ENCODE results near the gene PRKAG2. TPM values are rescaled to one million over a fixed set of nuclear protein-coding genes. Genes with fewer than 3 reads are reported as not detected.

PRKAG2 gene
- total and polyA plus RNA-seq, 2 experiments from 2014 or later: 9.1 to 14.9 TPM

DNA sequence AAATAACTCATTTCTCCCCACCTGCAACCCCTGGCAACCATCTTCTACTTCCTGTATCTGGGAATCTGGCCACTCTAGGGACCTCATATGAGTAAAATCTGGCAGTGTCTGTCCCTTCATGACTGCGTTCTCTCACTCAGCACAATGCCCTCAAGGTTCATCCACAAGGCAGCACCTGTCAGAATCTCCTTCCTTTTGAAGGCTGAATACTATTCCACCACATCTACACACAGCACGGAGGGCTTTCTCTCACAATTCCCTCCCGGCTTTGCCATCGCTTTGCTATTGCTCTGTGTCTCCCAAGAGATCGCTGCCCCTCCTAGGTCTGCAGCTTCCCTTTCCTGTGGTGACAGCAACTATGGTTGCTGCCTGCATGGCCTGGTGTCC lies 182.5 kb downstream of the PRKAG2 start:
- TF ChIP-seq JUNB (IDR thresholded peaks at IDR 0.05; ENCODE audit: unreplicated experiment) (no peak), NANOG (IDR thresholded peaks at IDR 0.05; ENCODE audit: borderline replicate concordance) (no peak), POLR2AphosphoS5 (IDR thresholded peaks at IDR 0.05; ENCODE audit: low read depth) (no peak), CREB1 (CRISPR knock-in tag; IDR thresholded peaks at IDR 0.05; ENCODE audit: low read depth) (no peak), EZH2phosphoT487 (IDR thresholded peaks at IDR 0.05; ENCODE audit: unreplicated experiment) (no peak), ETS1 (IDR thresholded peaks at IDR 0.05) (no peak), STAT1 (IDR thresholded peaks at IDR 0.05; ENCODE audit: unreplicated experiment) (no peak), EZH2 (IDR thresholded peaks at IDR 0.05; ENCODE audit: low read depth, unreplicated experiment) (no peak), ZNF331 (CRISPR knock-in tag; IDR thresholded peaks at IDR 0.05; ENCODE audit: low read depth) (no peak)
- TF ChIP-seq, protein P1, sequence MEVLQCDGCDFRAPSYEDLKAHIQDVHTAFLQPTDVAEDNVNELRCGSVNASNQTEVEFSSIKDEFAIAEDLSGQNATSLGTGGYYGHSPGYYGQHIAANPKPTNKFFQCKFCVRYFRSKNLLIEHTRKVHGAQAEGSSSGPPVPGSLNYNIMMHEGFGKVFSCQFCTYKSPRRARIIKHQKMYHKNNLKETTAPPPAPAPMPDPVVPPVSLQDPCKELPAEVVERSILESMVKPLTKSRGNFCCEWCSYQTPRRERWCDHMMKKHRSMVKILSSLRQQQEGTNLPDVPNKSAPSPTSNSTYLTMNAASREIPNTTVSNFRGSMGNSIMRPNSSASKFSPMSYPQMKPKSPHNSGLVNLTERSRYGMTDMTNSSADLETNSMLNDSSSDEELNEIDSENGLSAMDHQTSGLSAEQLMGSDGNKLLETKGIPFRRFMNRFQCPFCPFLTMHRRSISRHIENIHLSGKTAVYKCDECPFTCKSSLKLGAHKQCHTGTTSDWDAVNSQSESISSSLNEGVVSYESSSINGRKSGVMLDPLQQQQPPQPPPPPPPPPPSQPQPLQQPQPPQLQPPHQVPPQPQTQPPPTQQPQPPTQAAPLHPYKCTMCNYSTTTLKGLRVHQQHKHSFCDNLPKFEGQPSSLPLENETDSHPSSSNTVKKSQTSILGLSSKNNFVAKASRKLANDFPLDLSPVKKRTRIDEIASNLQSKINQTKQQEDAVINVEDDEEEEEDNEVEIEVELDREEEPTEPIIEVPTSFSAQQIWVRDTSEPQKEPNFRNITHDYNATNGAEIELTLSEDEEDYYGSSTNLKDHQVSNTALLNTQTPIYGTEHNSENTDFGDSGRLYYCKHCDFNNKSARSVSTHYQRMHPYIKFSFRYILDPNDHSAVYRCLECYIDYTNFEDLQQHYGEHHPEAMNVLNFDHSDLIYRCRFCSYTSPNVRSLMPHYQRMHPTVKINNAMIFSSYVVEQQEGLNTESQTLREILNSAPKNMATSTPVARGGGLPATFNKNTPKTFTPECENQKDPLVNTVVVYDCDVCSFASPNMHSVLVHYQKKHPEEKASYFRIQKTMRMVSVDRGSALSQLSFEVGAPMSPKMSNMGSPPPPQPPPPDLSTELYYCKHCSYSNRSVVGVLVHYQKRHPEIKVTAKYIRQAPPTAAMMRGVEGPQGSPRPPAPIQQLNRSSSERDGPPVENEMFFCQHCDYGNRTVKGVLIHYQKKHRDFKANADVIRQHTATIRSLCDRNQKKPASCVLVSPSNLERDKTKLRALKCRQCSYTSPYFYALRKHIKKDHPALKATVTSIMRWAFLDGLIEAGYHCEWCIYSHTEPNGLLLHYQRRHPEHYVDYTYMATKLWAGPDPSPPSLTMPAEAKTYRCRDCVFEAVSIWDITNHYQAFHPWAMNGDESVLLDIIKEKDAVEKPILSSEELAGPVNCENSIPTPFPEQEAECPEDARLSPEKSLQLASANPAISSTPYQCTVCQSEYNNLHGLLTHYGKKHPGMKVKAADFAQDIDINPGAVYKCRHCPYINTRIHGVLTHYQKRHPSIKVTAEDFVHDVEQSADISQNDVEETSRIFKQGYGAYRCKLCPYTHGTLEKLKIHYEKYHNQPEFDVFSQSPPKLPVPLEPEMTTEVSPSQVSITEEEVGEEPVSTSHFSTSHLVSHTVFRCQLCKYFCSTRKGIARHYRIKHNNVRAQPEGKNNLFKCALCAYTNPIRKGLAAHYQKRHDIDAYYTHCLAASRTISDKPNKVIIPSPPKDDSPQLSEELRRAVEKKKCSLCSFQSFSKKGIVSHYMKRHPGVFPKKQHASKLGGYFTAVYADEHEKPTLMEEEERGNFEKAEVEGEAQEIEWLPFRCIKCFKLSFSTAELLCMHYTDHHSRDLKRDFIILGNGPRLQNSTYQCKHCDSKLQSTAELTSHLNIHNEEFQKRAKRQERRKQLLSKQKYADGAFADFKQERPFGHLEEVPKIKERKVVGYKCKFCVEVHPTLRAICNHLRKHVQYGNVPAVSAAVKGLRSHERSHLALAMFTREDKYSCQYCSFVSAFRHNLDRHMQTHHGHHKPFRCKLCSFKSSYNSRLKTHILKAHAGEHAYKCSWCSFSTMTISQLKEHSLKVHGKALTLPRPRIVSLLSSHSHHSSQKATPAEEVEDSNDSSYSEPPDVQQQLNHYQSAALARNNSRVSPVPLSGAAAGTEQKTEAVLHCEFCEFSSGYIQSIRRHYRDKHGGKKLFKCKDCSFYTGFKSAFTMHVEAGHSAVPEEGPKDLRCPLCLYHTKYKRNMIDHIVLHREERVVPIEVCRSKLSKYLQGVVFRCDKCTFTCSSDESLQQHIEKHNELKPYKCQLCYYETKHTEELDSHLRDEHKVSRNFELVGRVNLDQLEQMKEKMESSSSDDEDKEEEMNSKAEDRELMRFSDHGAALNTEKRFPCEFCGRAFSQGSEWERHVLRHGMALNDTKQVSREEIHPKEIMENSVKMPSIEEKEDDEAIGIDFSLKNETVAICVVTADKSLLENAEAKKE (CRISPR knock-in tag; IDR thresholded peaks at IDR 0.05): no peak
- TF ChIP-seq, protein P2, sequence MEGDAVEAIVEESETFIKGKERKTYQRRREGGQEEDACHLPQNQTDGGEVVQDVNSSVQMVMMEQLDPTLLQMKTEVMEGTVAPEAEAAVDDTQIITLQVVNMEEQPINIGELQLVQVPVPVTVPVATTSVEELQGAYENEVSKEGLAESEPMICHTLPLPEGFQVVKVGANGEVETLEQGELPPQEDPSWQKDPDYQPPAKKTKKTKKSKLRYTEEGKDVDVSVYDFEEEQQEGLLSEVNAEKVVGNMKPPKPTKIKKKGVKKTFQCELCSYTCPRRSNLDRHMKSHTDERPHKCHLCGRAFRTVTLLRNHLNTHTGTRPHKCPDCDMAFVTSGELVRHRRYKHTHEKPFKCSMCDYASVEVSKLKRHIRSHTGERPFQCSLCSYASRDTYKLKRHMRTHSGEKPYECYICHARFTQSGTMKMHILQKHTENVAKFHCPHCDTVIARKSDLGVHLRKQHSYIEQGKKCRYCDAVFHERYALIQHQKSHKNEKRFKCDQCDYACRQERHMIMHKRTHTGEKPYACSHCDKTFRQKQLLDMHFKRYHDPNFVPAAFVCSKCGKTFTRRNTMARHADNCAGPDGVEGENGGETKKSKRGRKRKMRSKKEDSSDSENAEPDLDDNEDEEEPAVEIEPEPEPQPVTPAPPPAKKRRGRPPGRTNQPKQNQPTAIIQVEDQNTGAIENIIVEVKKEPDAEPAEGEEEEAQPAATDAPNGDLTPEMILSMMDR (conservative IDR thresholded peaks at IDR 0.05; ENCODE audit: low read depth in 2 of 2): no peak
- Histone ChIP-seq H3K79me2 (replicated peaks; ENCODE audit: insufficient read depth) (no peaks in the 10 kb centered on the region), H3K36me3 (ENCODE audit: insufficient read depth) (no peaks in the 10 kb centered on the region), H3K4me3 (no peak overlapping the region), H2AFZ (no peak overlapping the region), H3K9me2 (ENCODE audit: insufficient read depth) (no peaks in the 10 kb centered on the region), H3K27ac (ENCODE audit: low read depth) (no peak overlapping the region), H3K4me2 (no peak overlapping the region), H3K27me3 (ENCODE audit: insufficient read depth) (no peaks in the 10 kb centered on the region), H3K4me1 (ENCODE audit: insufficient read depth) (no peaks in the 10 kb centered on the region; the same call in 1 of the 2 replicates), H4K20me1 (replicated peaks; ENCODE audit: insufficient read depth) (no peaks in the 10 kb centered on the region), H3F3A (replicated peaks; ENCODE audit: low read depth) (no peaks in the 10 kb centered on the region)
- ATAC-seq (no peak), DNase-seq (ENCODE audit: low spot score) (no peak)
- peaks cover 15% of the 10 kb centered on the region for H3K27me3 Mint-ChIP-seq (ENCODE audit: insufficient read depth, low read depth, poor library complexity)
- no peaks in the 10 kb centered on the region; the same call in 1 of the 3 replicates for H3K9me3 Mint-ChIP-seq
- peaks cover 21% of the 10 kb centered on the region for H3K4me1 Mint-ChIP-seq
- H3K27ac Mint-ChIP-seq: no peak overlapping the region
- no peaks in the 10 kb centered on the region; the same call in 2 of the 3 replicates for H3K36me3 Mint-ChIP-seq (ENCODE audit: low read depth)
- H3K4me3 Mint-ChIP-seq: no peak overlapping the region
